ENCODE measurements around the gene MSX2.

MSX2 gene

DNA sequence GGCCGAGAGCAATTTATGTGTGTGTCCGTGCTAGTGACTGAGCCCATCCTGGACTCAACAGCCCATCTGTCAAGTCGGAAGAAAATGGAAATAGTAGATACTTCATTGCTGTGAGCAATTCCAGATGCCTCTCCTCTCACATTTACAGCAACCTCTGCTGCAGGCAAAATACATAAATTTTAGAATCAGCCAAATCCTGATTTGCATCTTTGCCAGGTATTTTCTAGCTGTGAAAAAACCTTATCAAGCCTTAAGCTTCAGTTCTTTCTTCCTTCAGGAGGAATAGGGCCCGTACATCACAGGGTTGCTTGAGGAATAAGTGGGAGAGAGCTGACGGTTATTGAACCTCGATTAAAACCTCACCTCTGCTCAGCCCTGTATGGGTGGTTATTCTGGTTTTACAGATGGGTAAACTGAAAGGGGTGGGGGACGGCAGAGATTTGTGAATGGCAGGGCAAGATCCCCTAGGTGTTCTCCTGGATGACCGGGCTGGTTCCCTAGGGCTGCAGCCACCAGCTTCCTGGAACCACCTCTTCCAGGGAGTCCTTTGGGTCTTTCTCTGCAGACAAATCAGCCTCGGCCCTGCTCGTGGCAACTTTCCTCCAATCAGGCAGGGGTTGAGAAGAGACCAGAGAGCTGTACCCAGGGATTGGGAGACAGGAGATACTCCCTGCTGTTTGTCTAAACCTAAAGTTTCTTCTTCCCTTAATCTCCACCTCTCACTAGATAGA lies 5.3 kb upstream of the MSX2 start:
- no peak for DNase-seq

DNA sequence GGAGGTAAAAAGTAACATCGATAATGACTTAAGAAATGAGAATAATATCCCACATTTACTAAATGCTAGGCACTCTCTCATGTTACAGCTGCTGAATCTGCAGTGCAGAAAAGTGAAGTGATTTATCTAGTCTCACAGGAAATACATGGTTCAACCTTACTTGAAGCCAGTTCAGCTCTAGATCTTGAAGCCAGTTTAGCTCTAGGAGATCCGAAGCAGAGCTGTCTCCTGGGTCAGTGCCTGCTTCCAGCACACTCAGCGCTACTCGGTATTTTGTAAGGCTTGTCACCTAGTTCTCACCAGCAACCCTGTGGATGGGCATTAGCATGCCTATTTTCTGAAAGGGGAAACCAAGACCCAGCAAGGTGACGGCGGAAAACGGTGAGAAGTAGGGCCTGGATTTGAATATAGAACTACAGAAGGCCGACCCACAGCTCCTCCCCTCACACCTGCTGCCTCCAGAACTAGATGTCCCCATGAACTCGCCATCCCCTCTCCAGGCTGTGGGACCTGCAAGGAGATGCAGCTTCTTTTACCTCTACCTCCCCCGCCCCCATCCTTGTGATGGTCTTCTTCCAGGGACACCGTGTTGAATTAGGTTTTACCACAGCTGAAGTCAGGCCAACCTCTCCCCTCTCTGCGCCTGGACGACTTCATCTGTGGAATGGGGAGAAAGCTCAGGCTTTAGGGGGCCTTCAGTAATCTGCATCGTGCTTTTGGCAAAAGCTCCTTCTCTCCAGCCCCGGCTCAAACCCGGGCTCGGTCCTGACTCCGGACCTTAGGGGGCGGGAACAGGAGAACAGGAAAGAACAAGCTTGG lies 4.4 kb upstream of the MSX2 start:
- DNase-seq: no peak

DNA sequence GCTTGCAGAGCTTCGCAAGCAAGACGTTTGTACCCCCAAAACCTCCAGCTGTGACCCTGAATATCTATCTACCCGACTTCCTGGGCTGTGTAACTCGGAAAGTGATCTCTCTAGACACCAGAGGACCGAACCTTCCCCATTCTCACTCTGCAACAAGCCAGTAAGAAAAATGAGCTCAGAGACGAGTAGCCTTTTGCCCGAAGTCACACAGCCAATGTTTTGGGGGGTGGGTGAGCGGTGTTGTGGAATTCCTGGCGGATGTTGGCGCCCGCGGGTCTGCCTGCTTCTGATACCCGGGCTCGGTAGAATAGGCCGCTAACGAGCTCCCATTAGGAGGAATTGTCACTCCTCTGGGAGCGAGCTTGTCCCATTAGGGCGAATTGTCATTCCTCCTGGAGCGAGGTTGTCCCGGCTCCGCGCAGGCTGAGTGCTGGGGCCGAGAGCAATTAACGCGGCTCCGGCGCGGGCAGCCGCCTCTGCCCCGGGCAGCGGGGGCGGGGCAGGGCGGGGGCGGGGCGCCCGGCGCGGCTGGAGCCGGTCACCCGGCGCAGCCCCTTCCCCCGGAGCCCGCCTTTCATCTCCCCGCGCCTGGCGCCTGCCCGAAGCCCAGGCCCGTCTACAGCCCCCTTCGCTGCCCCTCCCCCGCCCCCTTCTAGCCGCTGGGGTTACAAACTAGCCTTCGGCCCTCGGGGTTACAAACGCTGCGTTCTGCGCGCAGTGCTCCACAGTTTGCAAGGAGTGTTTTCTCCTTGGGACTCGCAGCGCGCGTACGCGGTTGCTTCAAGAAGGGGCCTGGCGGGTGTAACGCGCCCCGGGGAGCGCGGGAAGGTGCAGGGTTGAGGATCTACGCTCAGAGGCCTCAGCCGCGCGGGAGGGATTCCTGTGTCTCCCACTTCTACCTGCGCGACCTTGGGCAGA lies 3.5 kb upstream of the MSX2 start:
- no peak for DNase-seq

DNA sequence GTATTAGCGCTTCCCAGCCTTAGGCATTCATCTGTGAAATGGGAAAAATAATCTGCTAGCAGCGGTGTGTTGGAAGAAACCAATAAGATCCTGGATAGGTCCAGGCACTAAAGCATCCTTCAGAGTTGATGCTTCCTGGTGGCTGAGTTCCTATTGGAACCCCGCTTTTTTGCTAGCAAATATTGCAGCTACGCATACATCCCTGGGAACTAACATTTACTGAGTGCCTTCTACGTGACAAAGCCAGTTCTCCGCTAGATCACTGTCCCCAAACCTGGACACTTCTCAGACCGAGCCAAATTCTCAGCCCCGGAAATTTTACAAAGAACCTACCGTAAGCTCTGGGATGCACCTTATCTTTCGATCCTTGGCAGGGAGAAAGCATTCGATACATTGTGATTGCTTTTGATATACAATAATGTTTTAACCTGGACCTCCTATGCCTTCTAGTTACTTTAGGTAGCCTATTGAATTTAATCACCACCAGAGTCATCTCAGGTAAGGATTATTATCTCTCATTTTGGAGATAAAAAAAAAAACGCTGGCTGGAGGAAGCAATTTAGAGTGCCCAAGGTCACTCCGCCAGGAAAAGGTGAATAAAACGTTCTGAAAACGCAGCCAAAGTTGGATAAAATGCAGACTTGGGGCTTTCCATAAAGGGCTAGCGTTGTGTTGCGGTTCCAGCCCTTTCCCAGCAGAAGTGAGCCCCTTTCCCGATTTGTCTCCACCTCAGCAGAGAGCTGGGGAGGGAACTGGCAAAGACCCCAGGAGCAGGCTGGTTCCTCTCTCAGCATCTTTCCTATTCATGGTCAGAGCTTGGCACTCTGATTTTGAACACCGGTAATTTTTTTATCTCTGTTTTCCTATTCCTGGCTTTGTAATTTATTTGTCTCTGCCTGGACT lies 2.6 kb upstream of the MSX2 start:
- no peak for DNase-seq

DNA sequence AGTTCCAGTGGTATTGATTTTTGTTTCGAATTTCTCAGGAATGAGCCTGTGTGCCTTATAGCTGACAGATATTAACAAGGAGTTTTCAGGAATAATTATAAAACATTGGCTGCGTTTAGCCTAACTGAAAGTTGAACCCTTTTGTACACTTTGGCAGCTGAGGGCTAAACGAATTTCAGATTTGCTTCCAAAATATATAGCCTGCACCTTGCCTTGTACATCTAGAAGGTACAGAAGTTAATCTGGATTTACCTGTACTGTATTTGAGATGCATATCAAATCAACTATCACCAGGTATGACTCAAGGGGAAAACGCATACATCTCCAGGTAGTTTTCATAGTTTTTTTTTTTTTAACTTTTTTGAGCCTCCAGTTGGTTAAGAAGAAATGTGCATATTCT lies 1.9 kb upstream of the MSX2 start:
- no peak for DNase-seq

DNA sequence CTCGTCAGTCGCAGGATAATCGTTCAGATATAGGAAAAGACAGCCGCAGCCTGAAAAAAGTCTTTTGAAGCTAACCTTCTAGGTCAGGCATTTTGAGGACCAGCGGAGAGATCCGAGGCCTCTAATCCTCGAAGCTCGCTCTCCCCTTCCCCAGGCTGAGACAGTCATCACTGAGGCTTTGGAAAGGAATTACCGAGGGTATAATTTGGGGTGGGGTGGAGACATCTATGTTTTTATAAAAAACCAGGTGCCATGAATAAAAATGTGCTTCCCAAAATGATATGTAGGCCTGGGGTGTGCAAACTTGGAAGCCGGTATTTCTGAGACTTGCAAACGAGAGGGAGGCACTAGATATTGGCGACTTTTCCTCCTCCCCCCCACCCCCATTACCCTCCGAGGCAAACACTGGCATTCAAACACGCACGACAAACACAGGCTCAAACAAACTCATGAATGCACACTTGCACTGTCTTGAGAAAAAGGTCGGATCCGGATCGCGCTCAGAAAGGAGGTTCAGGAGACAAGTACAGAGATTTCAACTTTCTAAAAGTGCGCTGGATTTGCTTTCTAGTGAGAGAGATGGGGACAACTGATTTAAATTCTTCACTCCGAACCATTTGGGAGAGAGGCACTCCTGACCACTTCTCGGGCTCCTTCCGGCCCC lies 935 bp upstream of the MSX2 start:
- no peak for DNase-seq

DNA sequence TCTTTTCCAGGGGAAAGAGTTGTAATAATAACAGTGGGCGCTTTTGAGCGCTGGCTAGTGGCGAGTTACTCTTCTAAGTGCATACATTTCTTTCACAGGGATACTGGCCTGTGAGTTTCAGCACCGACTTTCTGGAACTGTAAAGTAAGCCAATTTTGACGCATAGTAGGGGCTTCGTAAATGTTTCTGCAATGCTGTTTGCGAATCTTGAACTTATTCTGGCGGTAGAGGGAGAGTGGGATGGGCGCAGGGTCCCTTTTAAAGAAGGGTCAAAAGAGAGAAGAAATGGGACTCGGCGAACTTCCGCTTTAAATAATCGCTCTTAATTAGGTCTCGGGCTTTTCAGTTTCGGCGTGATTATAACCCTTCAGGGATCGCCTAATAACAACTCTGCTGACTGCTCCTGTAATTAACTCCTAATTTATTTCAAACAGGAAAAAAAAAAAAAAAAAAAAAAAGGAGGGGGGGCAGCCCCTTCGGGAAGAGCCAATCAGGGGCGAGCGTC lies 351 bp upstream of the MSX2 start:
- no peak for DNase-seq

DNA sequence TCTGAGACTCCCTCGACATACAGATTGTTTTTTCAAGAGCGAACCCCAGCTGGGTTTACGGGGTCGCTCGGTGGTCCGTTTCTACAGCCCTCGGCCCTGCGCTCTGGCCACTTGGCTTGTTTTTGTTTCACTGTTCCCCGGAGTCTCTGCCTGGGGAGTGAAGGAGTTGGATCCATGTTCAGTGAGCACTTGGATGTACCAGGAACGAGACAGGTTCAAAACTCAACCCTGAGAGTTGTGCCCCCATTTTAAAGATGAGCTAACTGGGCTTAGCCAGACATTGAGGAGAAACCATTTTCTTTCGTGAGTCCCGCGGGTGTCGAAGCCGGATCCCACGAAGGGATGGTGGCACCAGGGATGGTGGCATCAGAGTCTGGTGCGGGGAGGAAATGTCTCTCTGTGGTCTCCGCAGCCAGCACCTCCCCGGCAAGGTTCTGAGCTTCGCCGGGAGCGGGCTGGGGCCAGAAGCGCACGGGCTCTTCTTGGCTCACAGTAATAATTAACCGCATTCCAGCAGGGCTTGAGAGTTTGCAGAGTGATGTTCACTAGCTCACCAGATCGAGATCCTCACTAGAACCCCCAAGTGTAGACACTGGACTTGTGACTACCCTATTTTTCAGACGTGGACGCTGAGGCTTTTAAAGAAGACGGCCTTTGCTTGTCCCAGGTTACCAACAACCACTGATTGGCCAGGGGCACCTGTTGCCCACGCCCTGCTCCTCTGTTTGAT lies 1.0 kb downstream of the MSX2 start:
- DNase-seq: no peak

DNA sequence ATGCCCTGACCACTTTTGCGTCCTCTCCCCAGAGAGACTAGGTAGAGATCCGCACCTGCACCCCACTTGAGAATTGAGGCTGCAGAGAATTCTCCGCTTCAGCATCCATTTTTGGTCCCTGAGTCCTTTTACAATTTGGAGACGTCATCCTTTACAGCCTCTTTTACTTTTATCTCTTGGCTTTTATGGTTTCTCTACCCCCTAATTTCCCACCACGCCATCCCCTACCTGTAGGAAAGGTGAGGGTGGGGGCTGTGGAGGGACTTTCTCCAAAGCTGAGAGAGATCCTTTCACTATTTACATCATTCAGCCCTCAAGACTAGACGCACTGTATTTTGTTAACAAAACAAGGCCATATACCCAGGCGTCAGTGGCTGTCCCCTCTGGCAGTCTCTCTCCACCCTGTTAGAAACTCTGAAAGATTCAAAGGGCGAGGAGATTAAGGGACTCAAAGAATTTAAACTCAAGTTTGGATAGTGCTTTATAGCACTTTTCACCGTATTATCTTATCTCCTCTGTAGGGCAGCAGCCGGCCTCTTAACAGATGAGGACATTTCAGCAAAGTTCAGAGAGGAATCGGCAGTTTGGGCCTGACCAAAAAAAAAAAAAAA lies 1.7 kb downstream of the MSX2 start:
- DNase-seq: no peak

DNA sequence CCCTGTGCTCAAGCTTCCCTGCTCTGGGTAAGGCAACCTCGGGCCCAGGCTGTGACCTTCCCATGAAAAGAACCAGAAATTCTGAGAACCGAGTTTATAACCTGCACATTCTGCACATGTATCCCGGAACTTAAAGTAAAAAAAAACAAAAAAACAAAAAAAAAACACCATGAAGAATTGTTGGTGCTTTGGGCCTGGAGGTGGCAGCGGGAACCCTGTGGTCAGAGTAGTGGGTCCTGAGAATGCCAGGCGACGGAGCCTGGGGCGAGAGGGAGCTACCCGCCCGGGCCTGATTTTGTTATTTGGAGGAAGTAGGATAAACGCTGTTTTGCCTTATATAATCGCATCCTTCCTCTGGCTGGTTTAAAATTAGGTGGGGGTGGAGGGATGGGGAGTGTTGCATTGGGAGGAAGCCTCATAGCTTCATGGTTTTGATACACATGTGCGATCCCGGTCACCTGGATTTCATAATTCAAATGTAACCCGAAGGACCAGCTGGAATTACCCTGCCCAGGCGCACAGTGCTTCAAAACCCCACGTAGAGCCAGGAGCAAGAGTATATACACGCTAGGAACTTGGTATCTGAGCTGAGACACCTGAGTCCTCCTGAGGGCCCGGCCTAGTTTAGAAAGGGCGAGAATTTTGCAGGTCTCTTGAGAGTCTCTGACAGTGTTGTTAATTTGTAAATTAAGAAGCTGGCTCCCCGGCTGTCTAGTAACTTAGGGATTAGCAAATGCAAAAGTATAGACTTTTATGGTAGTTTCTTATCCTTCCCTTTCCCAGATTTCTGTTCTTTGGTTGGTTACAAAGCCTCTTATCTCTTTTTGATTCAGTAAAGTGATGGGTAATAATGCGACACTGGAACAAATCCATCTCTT lies 2.8 kb downstream of the MSX2 start:
- DNase-seq: no peak

DNA sequence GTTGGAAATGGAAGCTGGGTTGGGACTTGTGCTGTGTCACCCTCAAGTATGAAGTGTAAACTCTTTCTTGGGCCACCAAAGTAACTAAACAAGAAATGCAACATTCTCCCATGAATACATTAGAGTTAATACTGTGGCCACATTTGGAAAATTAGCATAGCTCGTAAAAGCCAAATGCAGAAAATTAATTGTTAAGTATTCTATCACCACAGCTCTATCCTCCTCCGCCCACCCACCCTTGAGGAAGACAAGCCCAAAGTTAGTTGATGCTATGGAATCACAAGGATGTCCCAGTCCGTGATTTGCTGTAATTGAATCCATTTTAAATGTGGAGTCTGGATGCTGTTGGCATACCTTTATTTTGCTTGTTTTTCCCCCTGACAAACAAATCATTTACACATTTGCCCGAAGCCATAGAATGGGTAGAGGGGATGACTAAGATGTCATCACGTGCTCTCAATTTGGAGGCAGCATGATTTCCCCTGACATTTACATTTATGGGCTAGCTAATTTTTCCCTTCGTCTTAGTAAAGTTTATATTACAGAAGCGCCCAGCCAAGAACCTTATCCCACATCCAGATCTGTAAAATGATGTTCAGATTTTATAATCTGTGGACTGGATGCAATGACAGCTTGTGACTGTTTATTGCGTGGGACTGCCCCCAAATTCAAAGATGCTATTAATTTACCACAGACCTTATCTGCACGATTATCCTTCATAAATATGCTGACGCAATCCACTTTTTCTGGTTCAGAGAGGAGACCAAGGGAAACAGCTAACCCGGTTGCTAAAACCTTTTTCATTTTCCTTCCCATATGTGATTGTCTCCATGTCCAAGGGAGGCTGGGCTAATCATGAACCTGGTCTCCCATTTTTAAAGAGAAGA lies 3.7 kb downstream of the MSX2 start:
- DNase-seq: no peak

DNA sequence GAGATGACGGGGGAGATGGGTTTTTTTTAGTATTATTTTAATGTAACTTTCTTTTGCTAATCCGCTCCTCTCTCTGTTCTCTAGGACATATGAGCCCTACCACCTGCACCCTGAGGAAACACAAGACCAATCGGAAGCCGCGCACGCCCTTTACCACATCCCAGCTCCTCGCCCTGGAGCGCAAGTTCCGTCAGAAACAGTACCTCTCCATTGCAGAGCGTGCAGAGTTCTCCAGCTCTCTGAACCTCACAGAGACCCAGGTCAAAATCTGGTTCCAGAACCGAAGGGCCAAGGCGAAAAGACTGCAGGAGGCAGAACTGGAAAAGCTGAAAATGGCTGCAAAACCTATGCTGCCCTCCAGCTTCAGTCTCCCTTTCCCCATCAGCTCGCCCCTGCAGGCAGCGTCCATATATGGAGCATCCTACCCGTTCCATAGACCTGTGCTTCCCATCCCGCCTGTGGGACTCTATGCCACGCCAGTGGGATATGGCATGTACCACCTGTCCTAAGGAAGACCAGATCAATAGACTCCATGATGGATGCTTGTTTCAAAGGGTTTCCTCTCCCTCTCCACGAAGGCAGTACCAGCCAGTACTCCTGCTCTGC lies 4.8 kb downstream of the MSX2 start:
- no peak for DNase-seq

DNA sequence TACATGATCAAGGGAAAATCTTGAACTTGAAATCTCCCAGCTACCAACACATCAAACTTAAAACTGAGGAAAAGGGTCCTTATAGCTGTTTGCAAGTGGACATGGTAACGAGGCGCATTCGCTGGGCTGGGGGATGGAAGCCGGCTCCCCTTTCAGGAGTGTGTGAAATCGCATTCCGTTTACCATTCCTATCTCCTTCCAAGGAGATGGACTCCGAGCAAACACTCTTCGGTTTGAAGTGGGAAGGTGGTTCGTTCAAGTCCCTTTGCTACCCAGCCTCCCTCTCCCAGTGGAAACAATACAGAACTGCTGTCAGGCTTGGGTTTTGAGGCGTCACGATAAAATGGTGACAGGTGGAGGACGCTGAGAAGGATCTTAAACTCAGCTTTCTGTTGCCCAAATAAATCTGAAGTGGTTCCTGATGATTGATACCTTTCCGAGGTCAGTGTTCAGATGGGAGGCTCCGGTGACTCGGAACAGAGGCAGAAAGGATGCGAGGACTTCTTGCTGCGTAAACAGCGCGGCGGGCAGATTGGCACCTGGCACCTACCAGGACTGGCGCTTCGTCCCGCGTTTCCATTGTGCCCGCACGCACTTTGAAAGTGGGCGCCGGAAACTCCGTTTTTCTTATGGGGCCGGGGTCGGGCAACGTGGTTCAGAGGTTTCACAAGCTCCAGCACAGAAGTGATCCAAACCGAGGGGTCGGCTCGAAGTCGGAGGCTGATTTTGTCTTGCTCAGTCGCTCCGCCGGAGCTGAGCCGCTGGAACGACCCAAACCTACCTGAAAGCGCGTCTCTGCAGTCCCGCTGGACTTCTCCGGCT lies 7.0 kb downstream of the MSX2 start:
- no peak for DNase-seq

DNA sequence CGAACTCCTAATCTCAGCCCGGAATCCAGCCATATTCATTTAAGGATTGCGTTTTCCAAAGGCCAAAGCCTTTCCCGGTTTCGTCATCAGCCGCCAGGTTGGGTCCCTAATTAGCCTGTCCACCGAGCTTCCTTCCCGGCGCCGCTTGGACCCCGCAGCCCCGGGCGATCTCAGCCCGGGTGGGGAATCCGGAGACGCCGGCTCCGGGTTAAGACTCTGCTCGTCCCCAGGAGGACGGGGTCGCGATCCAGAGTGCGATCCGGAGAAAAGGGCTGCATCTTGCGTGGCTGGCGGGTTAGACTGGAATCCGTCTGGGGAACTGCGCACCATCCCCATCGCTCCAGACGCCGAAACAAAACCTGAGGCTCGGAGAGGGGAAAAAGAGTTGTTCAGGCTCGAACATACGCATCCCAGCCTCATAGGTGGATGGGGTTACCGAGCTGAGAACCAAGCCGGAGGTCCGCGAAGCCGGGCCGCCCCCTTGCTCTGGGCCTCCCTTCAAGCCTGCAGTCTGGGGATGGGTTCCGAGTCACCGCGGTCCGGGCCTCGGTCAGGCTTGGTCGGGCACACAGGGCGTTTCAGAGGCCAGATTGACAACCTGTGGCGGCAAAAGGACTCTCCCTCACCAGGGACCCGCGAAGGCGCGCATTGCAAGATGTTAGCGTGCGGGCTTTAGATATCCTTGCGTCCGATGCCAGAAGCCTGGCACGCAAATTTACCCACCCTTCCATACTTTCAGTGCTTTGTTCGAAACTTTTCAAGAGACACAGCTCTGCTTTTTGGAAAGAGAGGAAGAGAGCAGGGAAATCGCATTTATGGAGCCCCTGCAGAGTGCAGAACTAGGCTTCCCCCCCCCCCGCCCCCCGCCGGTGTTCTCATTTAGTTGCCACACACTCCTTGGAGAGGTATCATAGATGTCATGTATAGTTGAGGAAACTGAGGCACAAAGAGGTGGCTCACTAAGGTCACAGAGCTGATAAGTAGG lies 7.9 kb downstream of the MSX2 start:
- DNase-seq: no peak

DNA sequence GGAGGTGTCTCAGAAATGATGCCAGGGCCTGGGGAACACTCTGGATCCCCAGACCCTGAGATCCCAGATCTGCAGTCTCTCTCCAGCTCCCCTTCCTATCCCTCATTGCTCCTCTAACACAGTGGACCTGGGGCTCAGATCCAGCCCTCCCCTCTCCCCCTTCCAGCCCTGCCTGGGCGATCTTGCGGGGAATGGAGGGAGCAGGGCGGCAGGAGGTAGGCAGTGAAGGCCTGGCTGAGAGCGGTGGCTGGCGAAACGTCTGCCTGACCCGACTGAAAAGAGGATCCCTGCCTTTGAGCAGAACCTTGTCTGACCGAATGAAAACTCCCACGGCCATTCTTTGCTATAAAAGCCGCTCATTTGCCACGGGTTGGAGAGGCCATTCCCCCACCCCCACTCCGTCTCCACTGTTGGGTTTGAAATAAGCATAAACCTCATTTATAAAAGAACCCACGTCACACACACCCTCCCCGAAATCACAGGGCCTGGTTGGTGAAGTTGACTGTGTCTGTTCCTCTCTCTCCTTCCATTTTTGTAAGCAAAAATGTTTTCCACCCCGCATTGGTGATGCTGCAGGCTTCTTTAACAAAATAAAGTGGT lies 8.8 kb downstream of the MSX2 start:
- no peak for DNase-seq

All from CD4-positive, alpha-beta T cell treated with Interleukin-6 for 4 hours (primary cell).